ENCODE measurements around the gene LLPH. TPM values are rescaled to one million over a fixed set of nuclear protein-coding genes. Genes with fewer than 3 reads are reported as not detected.

Gene LLPH
- total RNA-seq, 1 experiment from 2014 or later = 32.3 TPM

- no peaks in the 10 kb centered on the region for H3K27me3 Mint-ChIP-seq (ENCODE audit: insufficient read depth, unreplicated experiment)
- H3K9me3 Mint-ChIP-seq (ENCODE audit: unreplicated experiment) = no peaks in the 10 kb centered on the region
- H3K4me1 ChIP-seq = no peaks in the 10 kb centered on the region
- DNase-seq = no peak
- no TSS peak for BruUV-seq (replicated peaks)
- H3K4me3 Mint-ChIP-seq (ENCODE audit: unreplicated experiment) = no peak overlapping the region
- CTCF ChIA-PET = no interaction called here
- no peaks in the 10 kb centered on the region for H3K27me3 ChIP-seq (replicated peaks; ENCODE audit: control insufficient read depth, insufficient read depth, low read length)
- TF ChIP-seq CTCF (IDR thresholded peaks at IDR 0.05; ENCODE audit: insufficient read depth in 1 of 2, low read depth in 1 of 2, low read length in 1 of 2, severe bottlenecking in 1 of 2, unreplicated experiment in 1 of 2) = no peak
- H3K4me1 Mint-ChIP-seq (ENCODE audit: low read depth, unreplicated experiment) = peaks cover 15% of the 10 kb centered on the region
- H3K36me3 ChIP-seq (ENCODE audit: control insufficient read depth, insufficient read depth, low read length) = no peaks in the 10 kb centered on the region
- no peak overlapping the region for H3K4me3 ChIP-seq (ENCODE audit: low read depth, low read length)
- 0 out of 2 replicates have a peak, but pooled peaks cover 5% of the 10 kb centered on the region for H3K9me3 ChIP-seq
- peaks cover 13% of the 10 kb centered on the region for H3K36me3 Mint-ChIP-seq (ENCODE audit: insufficient read depth, unreplicated experiment)
- POLR2A ChIA-PET = no interaction called here
- intact Hi-C loops (cut with micrococcal nuclease; ENCODE audit: unreplicated experiment) = no loop called here
- no peak overlapping the region for H3K27ac Mint-ChIP-seq (ENCODE audit: unreplicated experiment)
These were observed 36.0 kb upstream of the LLPH start for GRCh38 chr12:66166561-66166960.

- Histone ChIP-seq H3K27me3 (replicated peaks; ENCODE audit: control insufficient read depth, insufficient read depth, low read length) (no peaks in the 10 kb centered on the region), H3K4me3 (ENCODE audit: low read depth, low read length) (no peak overlapping the region), H3K36me3 (ENCODE audit: control insufficient read depth, insufficient read depth, low read length) (no peaks in the 10 kb centered on the region), H3K9me3 (0 out of 2 replicates have a peak, but pooled peaks cover 5% of the 10 kb centered on the region), H3K4me1 (no peaks in the 10 kb centered on the region)
- Mint-ChIP-seq H3K27me3 (ENCODE audit: insufficient read depth, unreplicated experiment) (no peaks in the 10 kb centered on the region), H3K36me3 (ENCODE audit: insufficient read depth, unreplicated experiment) (peaks cover 13% of the 10 kb centered on the region), H3K4me3 (ENCODE audit: unreplicated experiment) (no peak overlapping the region), H3K9me3 (ENCODE audit: unreplicated experiment) (no peaks in the 10 kb centered on the region), H3K4me1 (ENCODE audit: low read depth, unreplicated experiment) (peaks cover 15% of the 10 kb centered on the region), H3K27ac (ENCODE audit: unreplicated experiment) (no peak overlapping the region)
- ChIA-PET POLR2A (no interaction called here), CTCF (no interaction called here)
- intact Hi-C loops (cut with micrococcal nuclease; ENCODE audit: unreplicated experiment) = no loop called here
- no peak for DNase-seq
- BruUV-seq (replicated peaks) = no TSS peak
- TF ChIP-seq CTCF (IDR thresholded peaks at IDR 0.05; ENCODE audit: insufficient read depth in 1 of 2, low read depth in 1 of 2, low read length in 1 of 2, severe bottlenecking in 1 of 2, unreplicated experiment in 1 of 2) = no peak
These were observed 34.6 kb upstream of the LLPH start for GRCh38 chr12:66165141-66165540.

GRCh38 chr12:66164349-66164821 lies 33.8 kb upstream of the LLPH start:
- H3K4me3 Mint-ChIP-seq (ENCODE audit: unreplicated experiment) = no peak overlapping the region
- intact Hi-C loops (cut with micrococcal nuclease; ENCODE audit: unreplicated experiment) = no loop called here

More at GRCh38 chr12:66164349-66164821, 33.8 kb upstream of the LLPH start:
- peaks cover 15% of the 10 kb centered on the region for H3K4me1 Mint-ChIP-seq (ENCODE audit: low read depth, unreplicated experiment)
- no peak overlapping the region for H3K27ac Mint-ChIP-seq (ENCODE audit: unreplicated experiment)
- ChIA-PET CTCF (no interaction called here), POLR2A (no interaction called here)
- no peaks in the 10 kb centered on the region for H3K36me3 ChIP-seq (ENCODE audit: control insufficient read depth, insufficient read depth, low read length)
- H3K4me1 ChIP-seq = no peaks in the 10 kb centered on the region
- no peaks in the 10 kb centered on the region for H3K9me3 Mint-ChIP-seq (ENCODE audit: unreplicated experiment)
- TF ChIP-seq CTCF (IDR thresholded peaks at IDR 0.05; ENCODE audit: insufficient read depth in 1 of 2, low read depth in 1 of 2, low read length in 1 of 2, severe bottlenecking in 1 of 2, unreplicated experiment in 1 of 2) = no peak
- H3K27me3 ChIP-seq (replicated peaks; ENCODE audit: control insufficient read depth, insufficient read depth, low read length) = no peaks in the 10 kb centered on the region
- H3K36me3 Mint-ChIP-seq (ENCODE audit: insufficient read depth, unreplicated experiment) = peaks cover 5% of the 10 kb centered on the region
- no peak for DNase-seq
- no peak overlapping the region for H3K4me3 ChIP-seq (ENCODE audit: low read depth, low read length)
- no TSS peak for BruUV-seq (replicated peaks)
- no peaks in the 10 kb centered on the region for H3K27me3 Mint-ChIP-seq (ENCODE audit: insufficient read depth, unreplicated experiment)
- H3K9me3 ChIP-seq = 0 out of 2 replicates have a peak, but pooled peaks cover 5% of the 10 kb centered on the region
